GM18499 (cell line): ENCODE results near the gene PRSS57.

Experiments used
- ATAC-seq: cut with Tn5 transposase; IDR thresholded peaks from one replicate; pipeline ENCODE4 v1.9.1; 2021; ENCODE audit warnings: moderate number of reproducible peaks; ENCODE audit not compliant: insufficient read depth, unreplicated experiment

PRSS57 gene

GRCh38 chr19:639253-640160, 55.7 kb downstream of the PRSS57 start, which contains the start of gene FGF22:
Gene FGF22 (plus strand): TSS chr19:639879. CDS start chr19:639926, 47 bp downstream.
- no peak for ATAC-seq

- ATAC-seq: no peak
These were observed 56.4 kb downstream of the PRSS57 start for GRCh38 chr19:638906-639252.
